T-cell (primary cell): ENCODE data around the gene DVL2. TPM values are rescaled to one million over a fixed set of nuclear protein-coding genes. Genes with fewer than 3 reads are reported as not detected.

Source experiments
- ATAC-seq, 4 experiments: fragments of 200-7000 bp in 3 of 4; fragments of 150-1000 bp in 1 of 4; cut with Tn5 transposase; replicated peaks in 1 of 4; 1 replicate in 3 of 4; 2 replicates in 1 of 4; pipeline ENCODE4 v1.10.0; 2021; ENCODE audit warnings: moderate library complexity in 3 of 4, mild to moderate bottlenecking in 2 of 4, moderate number of reproducible peaks in 1 of 4
- CTCF ChIA-PET, 2 donors: fragments of 300-600 bp; sonication (Branson Sonifier 250); formaldehyde crosslinking; loops; one replicate each; lab custom pipeline; 2022; ENCODE audit warnings: antibody characterized with exemption in 2 of 2; lab: Charles Lee
- POLR2A ChIA-PET, 2 donors: fragments of 300-600 bp; sonication (Branson Sonifier 250); formaldehyde crosslinking; loops; one replicate each; lab custom pipeline; 2022; ENCODE audit warnings: antibody characterized with exemption in 2 of 2; lab: Charles Lee
- DNase-seq, 35 experiments: peaks; one replicate each; pipeline versions ENCODE4 v3.0.0 to v3.0.0-alpha.2; 2013 to 2023
- H3K27ac ChIP-seq: one replicate; pipeline ENCODE4 v1.5.1; 2013; ENCODE audit warnings: low read length
- H3K27me3 ChIP-seq, 2 experiments: replicated peaks in 1 of 2; 1 replicate in 1 of 2; 2 replicates in 1 of 2; pipeline versions ENCODE4 v1.6.1 to v1.7.0; 2013; ENCODE audit warnings: low read length in 1 of 2, mixed read lengths in 1 of 2; ENCODE audit not compliant: control insufficient read depth in 2 of 2, insufficient read depth in 2 of 2; ENCODE audit errors: extremely low read depth in 1 of 2
- H3K36me3 ChIP-seq, 2 donors: 1 replicate in 1 of 2; 2 replicates in 1 of 2; pipeline versions ENCODE4 v1.6.1 to v1.7.0; 2013; ENCODE audit warnings: low read length in 1 of 2; ENCODE audit not compliant: control insufficient read depth in 2 of 2, insufficient read depth in 1 of 2; ENCODE audit errors: extremely low read depth in 1 of 2
- H3K4me1 ChIP-seq, 2 experiments: 1 replicate in 1 of 2; 2 replicates in 1 of 2; pipeline versions ENCODE4 v1.6.1 to v1.7.0; 2013; ENCODE audit warnings: low read length in 2 of 2, mixed read lengths in 1 of 2; ENCODE audit not compliant: insufficient read depth in 2 of 2, control insufficient read depth in 1 of 2; ENCODE audit errors: extremely low read depth in 1 of 2
- H3K4me3 ChIP-seq, 2 donors: 1 replicate in 1 of 2; 2 replicates in 1 of 2; pipeline versions ENCODE4 v1.5.1 to v1.7.0; 2013; ENCODE audit warnings: mild to moderate bottlenecking in 2 of 2, low read length in 1 of 2, moderate library complexity in 1 of 2; ENCODE audit not compliant: control insufficient read depth in 1 of 2; ENCODE audit errors: extremely low read depth in 1 of 2
- H3K9me3 ChIP-seq: 2 replicates; pipeline ENCODE4 v1.7.0; 2013
- H3K27ac Mint-ChIP-seq, 2 donors: one replicate each; pipeline ENCODE4 v1.8.0; 2020 to 2021; ENCODE audit warnings: mild to moderate bottlenecking in 2 of 2, mixed read lengths in 2 of 2
- H3K27me3 Mint-ChIP-seq, 2 donors: one replicate each; pipeline ENCODE4 v1.8.0; 2021 to 2022; ENCODE audit warnings: mixed read lengths in 2 of 2
- H3K36me3 Mint-ChIP-seq: one replicate; pipeline ENCODE4 v1.8.0; 2021; ENCODE audit warnings: mixed read lengths
- H3K4me1 Mint-ChIP-seq, 3 donors: one replicate each; pipeline ENCODE4 v1.8.0; 2020 to 2022; ENCODE audit warnings: mixed read lengths in 3 of 3, mild to moderate bottlenecking in 1 of 3
- H3K4me3 Mint-ChIP-seq, 3 donors: one replicate each; pipeline ENCODE4 v1.8.0; 2020 to 2022; ENCODE audit warnings: mild to moderate bottlenecking in 3 of 3, mixed read lengths in 3 of 3, moderate library complexity in 3 of 3
- H3K9me3 Mint-ChIP-seq, 3 donors: one replicate each; pipeline ENCODE4 v1.8.0; 2020 to 2022; ENCODE audit warnings: mixed read lengths in 3 of 3
- WGBS: methylation state at CpG from one replicate; pipeline ENCODE4 v1.1.5; 2013; ENCODE audit warnings: missing lambda C conversion rate; ENCODE audit not compliant: insufficient coverage; 5-methylcytosine and 5-hydroxymethylcytosine counted together
- total RNA-seq, 35 experiments: library from RNA in 6 of 35; stranded (reverse) in 6 of 35; fragments of 120-200 nt in 1 of 35; gene quantifications; one replicate each; pipeline versions ENCODE4 v1.2.1 to v1.2.4 and lab custom pipeline; 2013 to 2026

DVL2 gene
- total RNA-seq, 5 donors from 2014 or later (not counting 1 experiment from before 2014, with no cell fraction given): 48.2 to 76.3 (median 70.4) TPM

DNA sequence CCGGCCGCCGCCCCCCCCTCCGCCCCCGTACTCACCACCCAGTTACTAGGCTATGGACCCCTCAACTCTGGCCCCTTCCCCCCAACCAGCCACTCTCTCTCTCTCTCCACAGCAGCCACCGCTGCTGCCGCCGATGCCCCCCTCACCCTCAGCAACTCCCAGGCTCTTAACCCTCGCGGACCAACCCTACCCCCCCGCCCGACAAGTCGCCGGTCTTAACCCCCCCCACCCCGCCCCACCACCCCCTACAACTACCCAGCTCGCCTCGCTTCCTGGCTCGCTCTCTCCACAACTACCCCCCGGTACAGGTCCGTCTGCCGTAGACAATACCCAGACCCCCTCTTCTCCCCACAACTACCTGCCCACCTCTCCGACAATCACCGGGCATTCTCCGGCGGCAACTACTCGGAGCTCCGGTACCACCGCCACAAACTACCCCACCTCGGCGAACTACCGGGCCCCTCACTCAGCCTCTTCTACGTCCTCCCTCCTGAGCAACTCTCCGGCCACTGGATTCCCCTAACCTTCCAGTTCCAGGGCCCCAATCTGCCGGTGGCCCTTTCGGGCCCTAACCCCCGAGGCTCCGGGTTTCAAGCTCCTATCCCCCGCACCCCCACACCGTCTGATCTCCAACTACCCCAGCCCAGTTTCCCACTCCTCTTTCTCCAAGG lies 4.2 kb upstream of the DVL2 start:
- Mint-ChIP-seq H3K4me3 (peak overlapping the region; percentile 97 to 99 (median 98)), H3K9me3 (no peaks in the 10 kb centered on the region), H3K27me3 (peaks cover 0 to 2% of the 10 kb centered on the region in 2 donors), H3K4me1 (peaks cover 64 to 72% (median 67%) of the 10 kb centered on the region in 3 donors), H3K36me3 (peaks cover 27% of the 10 kb centered on the region), H3K27ac (peak overlapping the region; percentile 94 to 95)
- Histone ChIP-seq H3K36me3 (peaks cover 0 to 32% of the 10 kb centered on the region in 2 donors), H3K27ac (peak overlapping the region; percentile 74), H3K9me3 (no peaks in the 10 kb centered on the region), H3K4me3 (peak overlapping the region; percentile 93 to 95), H3K4me1 (peaks cover 21 to 67% of the 10 kb centered on the region in 2 experiments), H3K27me3 (no peaks in the 10 kb centered on the region)
- ATAC-seq (no peak), DNase-seq (peak in 8 of 35 experiments; percentile 16 to 53 (median 23))
- ChIA-PET POLR2A (interaction anchor here in 1 of 2 donors (0.6 to 0.7 kb wide), 2 partner anchors 106 to 146 kb away, joined by 3 to 4 read pairs; no protein-coding TSS in a partner anchor), CTCF (interaction anchor here (0.7 to 1.4 kb wide), 4 partner anchors 11 to 1318 kb away, joined by 3 to 6 read pairs (median 4); partner anchors contain the start of genes ACADVL (in 1 of the 2) and DLG4 (in 1 of the 2))
- WGBS: 0% methylated on average over 21 of the region's 39 CpGs

DNA sequence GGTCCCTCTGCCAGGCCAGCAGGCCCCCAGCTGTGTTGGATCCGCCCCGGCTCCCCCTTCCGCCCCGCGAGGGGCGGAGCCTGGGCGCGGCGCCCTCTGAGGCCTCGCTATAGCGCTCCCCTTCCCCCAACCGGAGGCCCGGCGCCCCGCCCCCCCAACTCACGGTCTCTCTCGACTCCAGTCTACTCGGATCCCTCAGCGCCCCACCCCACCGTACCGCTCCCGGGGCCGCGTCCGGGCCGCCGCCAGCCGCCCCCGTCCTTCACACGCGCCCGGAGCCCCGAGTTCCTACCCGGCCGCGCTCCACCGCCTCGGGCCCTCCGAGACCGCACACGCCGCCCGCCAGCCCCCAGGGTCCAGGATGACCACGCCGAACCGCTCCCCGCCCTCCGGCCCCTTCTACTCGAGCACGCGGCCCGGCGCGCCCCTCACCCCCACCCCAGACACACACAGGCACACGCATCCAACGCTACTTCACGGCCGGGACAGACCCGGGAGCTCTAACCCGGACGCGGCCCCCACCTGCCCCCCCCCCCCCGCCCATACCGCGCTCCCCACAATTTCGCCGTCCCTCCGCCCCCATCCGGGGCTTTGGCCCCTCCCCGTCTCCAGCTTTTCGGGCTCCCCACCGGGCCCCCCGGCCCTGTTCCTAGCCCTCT lies 3.6 kb upstream of the DVL2 start:
- WGBS: 0% methylated on average over 47 of the region's 73 CpGs
- DNase-seq: peak; percentile 51 to 85 (median 69)
- Mint-ChIP-seq H3K4me1 (peaks cover 65 to 73% (median 68%) of the 10 kb centered on the region in 3 donors), H3K4me3 (peak overlapping the region; percentile 97 to 99 (median 98)), H3K27ac (peak overlapping the region; percentile 75 to 94), H3K27me3 (peaks cover 0 to 2% of the 10 kb centered on the region in 2 donors), H3K36me3 (peaks cover 25% of the 10 kb centered on the region), H3K9me3 (no peaks in the 10 kb centered on the region)
- peaks cover 25 to 68% of the 10 kb centered on the region in 2 experiments for H3K4me1 ChIP-seq
- ChIA-PET POLR2A (interaction anchor here in 1 of 2 donors (0.5 to 0.7 kb wide), 2 partner anchors 105 to 352 kb away, joined by 3 to 4 read pairs; no protein-coding TSS in a partner anchor), CTCF (interaction anchor here (0.7 to 1.2 kb wide), 3 partner anchors 12 to 1319 kb away, joined by 3 to 6 read pairs (median 3); partner anchors contain the start of genes ACADVL (in 1 of the 2) and DLG4 (in 1 of the 2))
- H3K27me3 ChIP-seq: no peaks in the 10 kb centered on the region
- peak overlapping the region; percentile 74 for H3K27ac ChIP-seq
- H3K36me3 ChIP-seq: peaks cover 0 to 32% of the 10 kb centered on the region in 2 donors
- peak overlapping the region; percentile 36 to 93 for H3K4me3 ChIP-seq
- no peaks in the 10 kb centered on the region for H3K9me3 ChIP-seq
- ATAC-seq: peak; percentile 24 to 35 (median 30)

- no peak for DNase-seq
- Mint-ChIP-seq H3K4me3 (peak overlapping the region; percentile 97 to 99 (median 98)), H3K9me3 (no peaks in the 10 kb centered on the region), H3K27me3 (no peaks in the 10 kb centered on the region), H3K27ac (peak overlapping the region; percentile 56 to 87), H3K36me3 (peaks cover 25% of the 10 kb centered on the region), H3K4me1 (peaks cover 67 to 73% (median 70%) of the 10 kb centered on the region in 3 donors)
- Histone ChIP-seq H3K4me1 (peaks cover 25 to 73% of the 10 kb centered on the region in 2 experiments), H3K36me3 (peaks cover 0 to 32% of the 10 kb centered on the region in 2 donors), H3K27me3 (no peaks in the 10 kb centered on the region), H3K27ac (peak overlapping the region; percentile 27), H3K9me3 (no peaks in the 10 kb centered on the region), H3K4me3 (peak overlapping the region; percentile 19 to 93)
- ChIA-PET CTCF (interaction anchor here in 1 of 2 donors (0.5 kb wide), 1 partner anchor 18 kb away, joined by 3 read pairs; no protein-coding TSS in a partner anchor), POLR2A (no interaction called here)
- WGBS: 30% methylated on average over 2 of the region's 6 CpGs
- ATAC-seq: no peak
Measured at GRCh38 chr17:7237266-7237760, 3.0 kb upstream of the DVL2 start.

GRCh38 chr17:7236808-7237207 lies 2.5 kb upstream of the DVL2 start:
- Mint-ChIP-seq H3K4me1 (peaks cover 68 to 73% (median 70%) of the 10 kb centered on the region in 3 donors), H3K27me3 (no peaks in the 10 kb centered on the region), H3K36me3 (peaks cover 29% of the 10 kb centered on the region), H3K27ac (peak overlapping the region; percentile 56 to 87), H3K4me3 (peak overlapping the region; percentile 97 to 99 (median 98)), H3K9me3 (no peaks in the 10 kb centered on the region)
- 92% methylated on average over 6 of the region's 6 CpGs for WGBS
- no peaks in the 10 kb centered on the region for H3K9me3 ChIP-seq
- ATAC-seq (no peak), DNase-seq (no peak)
- H3K36me3 ChIP-seq: peaks cover 0 to 32% of the 10 kb centered on the region in 2 donors
- POLR2A ChIA-PET: no interaction called here
- peaks cover 25 to 70% of the 10 kb centered on the region in 2 experiments for H3K4me1 ChIP-seq
- H3K4me3 ChIP-seq: no peak overlapping the region
- no peaks in the 10 kb centered on the region for H3K27me3 ChIP-seq
- CTCF ChIA-PET: interaction anchor here in 1 of 2 donors (0.5 kb wide), 1 partner anchor 18 kb away, joined by 3 read pairs; no protein-coding TSS in a partner anchor
- no peak overlapping the region for H3K27ac ChIP-seq

- Histone ChIP-seq H3K27me3 (no peaks in the 10 kb centered on the region), H3K36me3 (peaks cover 0 to 30% of the 10 kb centered on the region in 2 donors), H3K4me1 (peaks cover 18 to 62% of the 10 kb centered on the region in 2 experiments), H3K9me3 (no peaks in the 10 kb centered on the region), H3K27ac (no peak overlapping the region), H3K4me3 (no peak overlapping the region)
- no peaks in the 10 kb centered on the region for H3K27me3 Mint-ChIP-seq
- 81% methylated on average over 9 of the region's 22 CpGs for WGBS
- peak overlapping the region; percentile 55 to 92 for H3K27ac Mint-ChIP-seq
- DNase-seq (no peak), ATAC-seq (no peak)
- peak overlapping the region; percentile 36 to 99 (median 91) for H3K4me3 Mint-ChIP-seq
- POLR2A ChIA-PET: no interaction called here
- CTCF ChIA-PET: no interaction called here
- peaks cover 25% of the 10 kb centered on the region for H3K36me3 Mint-ChIP-seq
- H3K4me1 Mint-ChIP-seq: peaks cover 62 to 68% (median 64%) of the 10 kb centered on the region in 3 donors
- H3K9me3 Mint-ChIP-seq: no peaks in the 10 kb centered on the region
Measured at GRCh38 chr17:7235693-7236665, 1.7 kb upstream of the DVL2 start.
